ENCODE measurements around the gene FOXP1.

Gene FOXP1

DNA sequence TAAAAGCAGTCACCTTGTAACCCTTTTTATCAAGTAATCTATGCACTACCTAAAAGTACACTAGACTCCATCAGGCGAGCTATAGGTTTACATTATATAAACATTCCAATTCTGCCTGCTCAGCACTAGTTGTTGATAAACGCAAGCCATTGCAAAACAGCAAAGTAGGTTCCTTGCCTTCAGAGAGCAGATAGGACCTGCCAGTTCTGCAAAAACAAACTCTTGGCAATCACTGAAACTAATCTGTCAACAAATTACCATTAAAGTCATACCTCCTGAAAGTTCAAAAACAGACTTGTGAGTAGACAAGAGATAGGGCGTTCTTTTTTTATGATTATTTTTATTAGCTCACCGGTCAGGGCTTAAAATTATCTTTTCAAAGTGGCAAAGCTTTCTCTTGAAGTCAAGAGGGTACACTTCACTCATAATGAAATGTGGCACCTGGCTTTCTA lies 392.5 kb downstream of the FOXP1 start:
- ChIA-PET CTCF (interaction anchor here (0.9 to 1.6 kb wide), 2 partner anchors 13 to 23 kb away, joined by 3 to 4 read pairs; no protein-coding TSS in a partner anchor), POLR2A (no interaction called here)
- TF ChIP-seq, protein P1, sequence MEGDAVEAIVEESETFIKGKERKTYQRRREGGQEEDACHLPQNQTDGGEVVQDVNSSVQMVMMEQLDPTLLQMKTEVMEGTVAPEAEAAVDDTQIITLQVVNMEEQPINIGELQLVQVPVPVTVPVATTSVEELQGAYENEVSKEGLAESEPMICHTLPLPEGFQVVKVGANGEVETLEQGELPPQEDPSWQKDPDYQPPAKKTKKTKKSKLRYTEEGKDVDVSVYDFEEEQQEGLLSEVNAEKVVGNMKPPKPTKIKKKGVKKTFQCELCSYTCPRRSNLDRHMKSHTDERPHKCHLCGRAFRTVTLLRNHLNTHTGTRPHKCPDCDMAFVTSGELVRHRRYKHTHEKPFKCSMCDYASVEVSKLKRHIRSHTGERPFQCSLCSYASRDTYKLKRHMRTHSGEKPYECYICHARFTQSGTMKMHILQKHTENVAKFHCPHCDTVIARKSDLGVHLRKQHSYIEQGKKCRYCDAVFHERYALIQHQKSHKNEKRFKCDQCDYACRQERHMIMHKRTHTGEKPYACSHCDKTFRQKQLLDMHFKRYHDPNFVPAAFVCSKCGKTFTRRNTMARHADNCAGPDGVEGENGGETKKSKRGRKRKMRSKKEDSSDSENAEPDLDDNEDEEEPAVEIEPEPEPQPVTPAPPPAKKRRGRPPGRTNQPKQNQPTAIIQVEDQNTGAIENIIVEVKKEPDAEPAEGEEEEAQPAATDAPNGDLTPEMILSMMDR (IDR thresholded peaks at IDR 0.05; ENCODE audit: control extremely low read depth, extremely low read depth, low read depth, missing control alignments), result no peak
- no peak for DNase-seq (ENCODE audit: extremely low spot score)

DNA sequence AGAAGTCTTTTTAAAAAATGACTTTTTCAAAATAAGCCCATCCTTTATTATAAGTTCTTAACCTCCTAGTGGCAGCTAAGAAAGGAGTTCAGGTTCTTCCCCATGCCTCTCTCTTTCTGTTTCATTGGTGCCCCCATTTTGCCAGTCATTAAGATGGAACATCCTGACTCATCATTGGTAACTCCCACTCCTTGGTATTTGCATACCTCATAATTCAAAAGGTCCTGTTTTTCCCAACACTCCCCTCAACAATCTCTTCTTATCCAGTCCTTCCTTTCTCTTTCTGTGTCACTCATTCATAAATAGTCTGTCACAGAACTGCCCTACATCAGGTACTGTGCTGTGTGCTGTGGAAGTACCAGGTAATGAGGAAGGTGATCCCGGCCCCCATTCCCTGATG lies 394.0 kb downstream of the FOXP1 start:
- ChIA-PET POLR2A (no interaction called here), CTCF (interaction anchor here (1.0 kb wide), 1 partner anchor 10 kb away, joined by 4 read pairs; no protein-coding TSS in a partner anchor)
- TF ChIP-seq, protein P1 (IDR thresholded peaks at IDR 0.05; ENCODE audit: control extremely low read depth, extremely low read depth, low read depth, missing control alignments), result no peak
- DNase-seq (ENCODE audit: extremely low spot score), result no peak

DNA sequence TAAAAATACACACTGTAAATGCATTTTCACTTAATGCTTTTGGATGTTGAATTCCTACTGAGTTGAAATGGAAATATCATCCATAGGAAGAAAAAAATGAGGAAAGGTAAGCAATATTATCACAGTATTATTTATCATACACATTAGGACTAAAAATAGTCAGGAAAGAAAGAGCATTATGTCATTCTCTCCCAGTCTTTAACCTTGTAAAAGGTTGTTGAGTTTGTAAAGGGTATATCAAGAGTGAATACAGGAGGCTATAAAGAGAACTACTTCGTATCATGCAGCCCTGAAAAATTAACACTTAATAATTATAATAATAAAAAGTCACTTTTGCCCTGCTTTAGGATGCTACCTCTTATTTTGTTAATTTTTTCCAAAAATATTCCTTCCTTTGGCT lies 395.8 kb downstream of the FOXP1 start:
- TF ChIP-seq, protein P1 (IDR thresholded peaks at IDR 0.05; ENCODE audit: control extremely low read depth, extremely low read depth, low read depth, missing control alignments), result no peak
- ChIA-PET CTCF (no interaction called here), POLR2A (no interaction called here)
- DNase-seq (ENCODE audit: extremely low spot score), result no peak

DNA sequence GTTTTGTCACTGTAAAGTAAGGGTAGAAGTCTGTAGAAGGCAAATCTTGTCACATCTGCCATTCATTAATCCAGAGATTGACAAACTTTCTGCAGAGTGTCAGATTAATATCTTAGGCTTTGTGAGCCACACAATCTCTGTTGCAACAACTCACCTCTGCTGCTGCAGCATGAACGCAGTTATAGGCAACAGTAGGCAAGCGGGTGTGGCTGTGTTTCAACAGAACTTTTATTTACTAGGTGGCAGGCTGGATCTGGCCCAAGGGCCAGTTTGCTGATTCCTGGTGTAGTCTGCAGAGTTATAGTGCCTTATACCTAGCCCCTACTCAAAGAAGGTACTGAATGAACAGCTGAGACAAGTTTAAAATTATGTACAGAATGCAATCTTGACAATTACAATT lies 396.7 kb downstream of the FOXP1 start:
- POLR2A ChIA-PET, result no interaction called here
- no peak for DNase-seq (ENCODE audit: extremely low spot score)
- TF ChIP-seq, protein P1 (IDR thresholded peaks at IDR 0.05; ENCODE audit: control extremely low read depth, extremely low read depth, low read depth, missing control alignments), result no peak
- CTCF ChIA-PET, result no interaction called here

DNA sequence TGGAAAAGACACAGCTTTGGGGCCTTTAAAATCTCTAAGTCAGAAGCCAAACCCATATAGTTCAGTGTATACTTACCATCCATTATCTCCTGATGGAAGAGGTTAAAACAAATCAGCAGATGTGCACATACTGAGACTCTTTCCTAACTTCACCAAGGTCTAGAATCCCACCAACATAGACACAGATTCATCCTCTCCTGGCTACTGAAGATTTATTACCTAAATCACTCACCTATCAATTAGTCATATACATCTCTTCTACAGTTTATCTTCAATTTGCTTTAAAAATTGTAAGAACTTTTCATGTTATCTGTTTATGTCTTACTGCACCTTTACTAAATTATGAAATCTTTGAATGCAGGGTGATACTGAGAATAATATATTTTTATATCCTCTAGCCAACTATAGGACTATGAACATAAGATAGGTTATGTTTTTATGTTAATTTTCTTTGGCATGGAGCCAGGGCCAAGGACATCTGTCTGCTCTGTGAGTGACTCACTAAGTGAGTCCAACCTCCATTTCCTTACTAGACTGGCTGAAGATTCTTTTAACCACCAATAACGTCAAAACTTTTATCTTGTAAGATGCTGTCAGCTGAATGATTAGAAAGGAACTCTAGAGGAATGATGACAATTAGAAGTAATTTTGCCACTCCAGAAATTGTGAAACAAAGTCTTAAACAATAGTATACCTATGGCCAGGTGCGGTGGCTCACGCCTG lies 397.6 kb downstream of the FOXP1 start:
- ChIA-PET POLR2A (no interaction called here), CTCF (no interaction called here)
- TF ChIP-seq, protein P1 (IDR thresholded peaks at IDR 0.05; ENCODE audit: control extremely low read depth, extremely low read depth, low read depth, missing control alignments), result no peak
- DNase-seq (ENCODE audit: extremely low spot score), result no peak

DNA sequence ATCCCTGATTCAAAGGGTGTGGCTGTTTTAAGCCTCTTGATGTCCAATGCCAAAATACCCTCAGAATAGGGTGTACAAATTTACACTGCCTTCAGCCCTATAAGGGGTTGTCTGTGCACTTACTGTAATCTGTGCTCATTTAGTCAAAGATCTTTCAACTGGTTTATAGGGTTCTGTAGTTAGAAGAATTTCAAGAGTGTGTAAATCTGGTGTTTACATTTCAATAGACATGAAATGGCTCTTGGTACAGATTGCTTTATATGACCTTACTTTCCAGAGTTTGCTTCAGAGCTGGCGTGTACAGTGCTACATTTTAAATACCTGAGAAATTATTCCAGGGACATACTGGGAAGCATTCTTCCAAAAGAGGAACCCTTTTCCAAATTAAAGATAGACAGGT lies 399.3 kb downstream of the FOXP1 start:
- TF ChIP-seq, protein P1 (IDR thresholded peaks at IDR 0.05; ENCODE audit: control extremely low read depth, extremely low read depth, low read depth, missing control alignments), result no peak
- CTCF ChIA-PET, result no interaction called here
- DNase-seq (ENCODE audit: extremely low spot score), result no peak
- POLR2A ChIA-PET, result no interaction called here

Measured in GM10248 (cell line).